GM03348 (cell line): ENCODE measurements around the gene KIAA0753.

ENCODE experiments used
- DNase-seq: peaks from one replicate; pipeline ENCODE4 v3.0.0; 2012; ENCODE audit warnings: low spot score

Gene KIAA0753

GRCh38 chr17:6640536-6641246 lies at the start of gene KIAA0753, which contains the start of gene TXNDC17:
KIAA0753 (minus strand) TSS chr17:6640711; CDS start chr17:6635103, 5,608 bp downstream.
TXNDC17 (plus strand) TSS chr17:6641060; CDS start chr17:6641083, 23 bp downstream.
- DNase-seq: peak; percentile 95

DNA sequence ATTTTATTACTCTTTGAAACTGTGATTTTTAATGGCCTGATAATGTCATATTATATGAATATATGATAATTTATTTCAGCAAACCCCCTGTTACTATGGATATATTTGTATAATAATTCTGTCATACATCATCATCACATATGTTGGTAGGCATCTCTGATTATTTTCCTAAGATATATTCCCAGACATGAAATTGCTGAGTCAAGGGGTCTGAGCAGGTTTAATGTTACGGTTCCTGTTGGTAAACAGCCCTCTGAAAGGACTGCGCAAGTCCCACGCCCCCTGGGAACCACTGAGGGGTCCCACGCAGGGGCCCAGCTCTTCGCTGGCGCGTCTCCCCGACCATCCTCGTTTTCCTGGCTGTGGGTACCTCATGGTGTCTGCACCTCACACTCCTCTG lies 48.4 kb upstream of the KIAA0753 start:
- no peak for DNase-seq

DNA sequence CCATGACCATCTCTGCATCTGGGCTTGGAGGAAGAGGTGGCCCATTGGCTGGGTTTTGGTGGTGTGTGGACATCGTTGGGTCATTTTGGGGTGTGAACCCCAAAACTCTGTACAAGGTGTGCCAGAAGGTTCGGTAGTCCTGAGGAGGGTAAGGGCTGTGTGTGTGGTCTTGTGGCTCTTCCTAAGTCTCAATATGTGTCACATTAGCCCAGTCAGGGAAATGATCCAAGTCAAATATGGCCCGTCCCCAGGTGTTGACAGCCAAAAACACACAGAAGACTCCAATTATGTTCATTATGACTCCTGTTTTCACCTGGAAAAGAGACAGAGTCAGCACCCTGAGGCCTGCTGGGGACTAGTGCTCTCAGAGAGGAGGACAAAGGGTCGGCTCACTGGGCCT lies 45.5 kb upstream of the KIAA0753 start:
- no peak for DNase-seq

DNA sequence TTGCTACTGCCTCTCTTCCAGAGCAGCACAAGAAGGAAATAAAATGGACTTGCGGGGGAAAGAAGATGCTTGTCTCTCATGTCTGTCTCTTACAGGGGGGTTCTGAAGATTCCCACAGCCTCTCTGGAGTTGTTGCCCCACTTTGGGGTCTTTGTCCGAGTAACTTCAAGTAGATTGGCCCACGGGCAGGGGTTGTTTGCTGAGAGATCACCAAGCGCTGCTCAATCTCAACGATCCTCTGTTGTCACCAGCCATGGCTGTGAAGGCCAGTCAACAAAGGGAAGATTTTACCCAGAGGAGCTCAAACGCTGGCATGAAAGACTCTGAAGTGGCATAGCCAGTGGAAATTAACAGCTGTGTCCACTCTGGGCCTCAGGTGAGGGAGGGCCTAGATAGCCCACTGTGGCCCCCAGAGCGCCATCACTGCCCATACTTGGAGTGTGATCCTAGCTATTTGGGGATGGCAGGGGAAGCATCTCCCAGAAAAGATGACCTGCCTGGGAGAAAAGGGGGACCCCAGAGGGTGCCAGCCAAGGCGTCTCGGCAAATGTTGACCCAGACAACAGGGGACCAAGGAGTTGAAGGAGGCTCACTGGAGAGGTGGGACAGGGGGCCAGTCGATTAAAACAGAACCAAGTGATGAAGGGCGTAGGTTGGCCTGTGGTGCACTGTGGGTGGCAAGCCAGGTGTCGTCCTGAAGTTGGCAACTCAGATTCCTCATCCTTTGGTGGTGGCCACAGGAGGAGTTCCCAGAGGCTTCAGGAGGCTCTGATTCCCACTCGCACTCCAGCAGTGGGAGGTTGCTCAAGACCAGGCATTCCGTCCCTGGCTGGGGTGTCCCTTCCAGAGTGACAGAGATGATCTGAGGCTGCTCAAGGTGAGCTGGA lies 44.6 kb upstream of the KIAA0753 start:
- no peak for DNase-seq

DNA sequence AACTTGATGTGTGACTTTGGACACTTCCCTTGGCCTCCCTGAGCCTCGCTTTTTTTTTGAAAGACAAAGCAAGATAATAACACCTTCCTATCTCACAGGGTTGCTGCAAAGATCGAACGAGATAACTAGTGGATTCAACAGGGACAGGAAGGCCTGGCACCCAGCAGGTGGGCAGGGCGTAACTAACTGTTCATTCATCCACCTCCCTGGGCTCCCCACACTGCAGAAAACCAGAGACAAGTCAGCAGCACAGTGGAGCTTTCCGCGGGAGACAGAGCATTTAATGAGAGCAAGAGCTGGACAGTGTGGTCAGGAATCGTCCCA lies 43.9 kb upstream of the KIAA0753 start:
- no peak for DNase-seq

DNA sequence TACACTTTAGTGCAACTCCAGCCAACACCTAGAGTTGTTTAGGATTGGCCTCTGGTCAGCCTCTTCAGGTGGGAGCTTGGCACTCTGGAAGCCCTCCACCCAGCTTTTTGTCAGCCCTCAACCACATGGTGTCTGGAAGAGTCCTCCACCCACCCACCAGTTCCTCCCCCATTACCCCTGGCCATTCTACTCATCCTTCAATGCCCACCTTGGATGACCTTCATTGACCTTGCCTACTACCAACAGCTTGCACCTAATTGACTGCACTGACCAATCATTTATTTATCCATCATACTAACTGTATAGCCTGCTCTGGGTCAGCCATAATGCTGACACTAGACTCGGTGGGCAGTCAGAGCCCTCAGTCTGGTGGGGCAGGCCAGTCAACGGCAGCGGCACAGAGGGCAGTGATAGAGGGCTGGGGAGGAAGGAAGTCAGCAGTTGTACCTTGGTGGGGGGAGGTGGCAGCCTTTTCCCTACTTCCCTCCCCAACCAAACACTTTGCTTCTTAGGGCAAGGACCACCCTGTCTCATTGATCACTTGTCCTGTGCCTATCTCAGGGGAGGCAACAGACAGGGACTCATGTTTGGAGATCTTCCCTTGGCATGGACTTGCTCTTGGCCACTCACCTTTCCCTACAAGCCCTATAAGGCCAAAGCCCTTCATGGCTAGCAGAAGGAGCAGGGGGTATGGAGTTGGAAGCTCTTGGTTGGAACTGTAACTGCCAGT lies 43.4 kb upstream of the KIAA0753 start:
- no peak for DNase-seq

GRCh38 chr17:6683081-6683684 lies 42.7 kb upstream of the KIAA0753 start:
- no peak for DNase-seq

DNA sequence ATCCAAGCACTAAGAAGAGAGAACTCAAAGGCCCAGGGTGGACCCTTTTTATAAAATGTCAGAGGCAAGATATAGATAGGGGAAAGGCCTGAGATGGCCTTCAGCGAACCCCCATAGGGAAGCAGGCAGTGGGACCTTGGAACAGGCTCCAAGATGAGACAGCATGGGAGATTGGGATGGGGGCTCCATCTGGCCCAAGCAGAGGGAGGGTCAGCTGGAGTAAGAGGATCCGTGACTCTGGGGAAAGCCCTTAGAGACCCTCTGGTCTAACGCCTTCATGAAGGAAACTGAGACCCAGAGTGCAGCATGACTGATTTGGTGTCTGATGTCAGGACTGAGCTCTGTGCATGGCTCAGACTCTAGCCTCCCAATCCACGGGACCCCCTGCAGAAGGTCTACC lies 41.8 kb upstream of the KIAA0753 start:
- DNase-seq: no peak

DNA sequence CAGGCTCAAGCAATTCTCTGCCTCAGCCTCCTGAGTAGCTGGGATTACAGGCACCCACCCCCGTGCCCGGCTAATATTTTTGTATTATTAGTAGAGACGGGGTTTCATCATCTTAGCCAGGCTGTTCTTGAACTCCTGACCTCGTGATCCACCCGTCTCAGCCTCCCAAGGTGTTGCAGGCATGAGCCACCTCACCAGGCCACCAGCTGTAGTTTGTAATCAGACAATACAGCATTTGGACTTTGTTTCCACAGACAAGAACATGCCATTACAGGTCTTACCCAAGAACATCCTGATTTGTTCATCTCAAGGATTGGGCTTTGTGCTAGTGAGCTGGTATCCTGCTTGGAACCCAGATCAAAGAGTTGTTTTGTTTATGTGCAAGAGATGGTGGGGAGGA lies 41.2 kb upstream of the KIAA0753 start:
- no peak for DNase-seq

DNA sequence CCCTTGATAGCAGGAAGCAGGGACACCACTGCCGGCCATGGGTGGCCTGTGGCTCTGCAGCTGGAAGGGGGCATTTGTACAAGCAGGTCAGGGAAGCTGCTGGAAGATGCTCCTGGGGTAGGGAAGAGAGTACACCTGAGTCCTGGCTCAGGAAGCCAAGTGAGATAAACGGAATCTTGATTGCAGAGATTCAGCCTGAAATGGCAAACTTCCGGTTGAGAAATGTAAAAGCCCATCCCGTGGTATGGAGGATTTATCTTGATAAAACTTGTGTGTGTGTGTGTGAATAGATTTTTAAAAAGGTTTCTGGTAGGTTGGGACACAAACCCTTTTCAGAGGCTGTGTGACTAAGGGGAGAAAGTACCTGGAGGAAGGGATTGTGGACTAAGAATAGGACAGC lies 40.7 kb upstream of the KIAA0753 start:
- DNase-seq: no peak

- DNase-seq: no peak
Observed at GRCh38 chr17:6679241-6679640, 38.7 kb upstream of the KIAA0753 start.

DNA sequence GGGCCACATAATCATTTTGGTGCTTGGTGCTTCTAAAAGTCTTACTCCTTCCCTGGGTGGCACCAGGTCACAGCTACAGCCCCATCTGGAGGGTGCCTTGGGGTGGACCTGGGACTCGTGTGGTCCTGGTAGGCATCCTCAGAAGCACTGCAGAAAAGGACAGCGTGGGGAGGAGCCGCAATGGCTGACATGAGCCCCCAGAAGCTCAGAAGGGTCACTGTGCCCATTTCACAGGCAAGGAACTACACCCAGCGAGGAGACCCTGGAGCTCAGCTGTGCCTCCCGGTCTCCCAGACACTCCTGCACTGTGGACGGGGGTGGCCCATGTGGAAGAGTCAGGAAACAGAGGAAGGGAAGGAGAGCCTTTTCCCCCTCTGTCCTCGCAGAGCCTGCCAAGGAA lies 37.4 kb upstream of the KIAA0753 start:
- no peak for DNase-seq

GRCh38 chr17:6677158-6677831 lies 36.8 kb upstream of the KIAA0753 start:
- no peak for DNase-seq

DNA sequence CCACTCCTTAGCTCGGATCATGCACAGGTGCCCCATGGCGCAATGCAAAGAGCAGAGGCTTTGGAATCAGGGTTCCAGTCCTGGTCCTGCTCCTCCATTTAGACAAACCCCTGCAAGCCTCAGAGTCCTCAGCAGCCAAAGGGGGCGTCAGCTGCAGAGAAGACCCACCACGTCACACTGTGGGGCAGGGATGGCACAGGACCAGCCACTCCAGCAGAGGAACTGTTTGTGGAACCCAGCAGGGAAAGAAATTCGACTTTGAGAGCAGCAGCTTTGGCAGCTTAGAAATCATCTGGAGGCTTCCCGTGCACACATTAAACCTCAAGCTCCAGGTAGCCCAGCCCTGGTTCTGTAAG lies 36.3 kb upstream of the KIAA0753 start:
- no peak for DNase-seq

DNA sequence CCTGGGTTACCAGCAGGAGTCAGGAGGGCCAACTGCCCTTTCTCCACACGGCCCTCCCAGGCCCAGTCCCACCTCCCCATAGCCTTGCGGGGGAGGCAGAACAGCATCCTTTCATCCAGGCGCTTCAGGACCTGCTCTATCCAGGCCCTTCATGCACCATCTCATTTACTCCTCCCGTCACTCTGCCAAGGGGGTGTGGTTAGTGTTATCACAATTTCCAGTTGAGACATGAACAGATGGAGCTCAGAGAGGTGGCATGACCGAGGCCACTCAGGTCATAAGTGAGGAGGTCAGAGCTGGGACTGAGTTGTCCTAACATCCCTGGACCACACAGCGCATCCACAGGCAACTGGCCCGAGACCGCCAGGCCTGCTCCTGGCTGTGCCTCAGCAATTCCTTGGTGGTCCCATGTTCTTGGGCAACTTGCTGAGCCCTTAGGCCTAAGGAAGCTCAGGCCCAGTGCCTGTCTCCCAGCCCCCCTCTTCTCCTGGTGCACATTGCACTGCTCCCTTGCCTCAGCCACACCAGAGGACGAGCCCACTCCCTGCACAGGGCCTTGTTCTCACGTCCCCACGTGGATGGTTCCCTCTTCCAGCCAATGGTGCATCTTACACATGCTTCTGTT lies 34.8 kb upstream of the KIAA0753 start:
- DNase-seq: no peak

- DNase-seq: no peak
Observed at GRCh38 chr17:6674586-6674985, 34.1 kb upstream of the KIAA0753 start.

GRCh38 chr17:6671431-6671830 lies 30.9 kb upstream of the KIAA0753 start:
- no peak for DNase-seq

DNA sequence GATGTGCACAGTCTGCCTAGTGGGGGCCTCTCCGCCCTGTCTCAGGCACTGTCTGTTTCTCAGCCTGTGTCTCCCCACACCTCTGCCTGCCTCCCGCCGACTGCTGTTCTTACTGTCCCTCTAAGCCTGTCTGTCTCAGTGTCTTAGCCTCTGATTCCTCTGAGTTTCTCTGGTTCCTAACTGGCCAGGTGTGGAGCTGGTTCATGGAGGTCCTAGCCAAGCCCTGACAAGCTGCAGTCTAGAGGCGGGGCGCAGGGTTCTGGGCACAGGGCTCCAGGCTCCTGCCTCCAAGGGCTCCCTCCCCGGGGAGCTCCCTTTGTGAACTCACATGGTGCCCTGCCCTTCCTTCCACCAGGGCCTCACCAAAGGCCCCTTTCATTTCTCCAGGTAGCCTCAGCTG lies 30.5 kb upstream of the KIAA0753 start:
- DNase-seq: no peak

DNA sequence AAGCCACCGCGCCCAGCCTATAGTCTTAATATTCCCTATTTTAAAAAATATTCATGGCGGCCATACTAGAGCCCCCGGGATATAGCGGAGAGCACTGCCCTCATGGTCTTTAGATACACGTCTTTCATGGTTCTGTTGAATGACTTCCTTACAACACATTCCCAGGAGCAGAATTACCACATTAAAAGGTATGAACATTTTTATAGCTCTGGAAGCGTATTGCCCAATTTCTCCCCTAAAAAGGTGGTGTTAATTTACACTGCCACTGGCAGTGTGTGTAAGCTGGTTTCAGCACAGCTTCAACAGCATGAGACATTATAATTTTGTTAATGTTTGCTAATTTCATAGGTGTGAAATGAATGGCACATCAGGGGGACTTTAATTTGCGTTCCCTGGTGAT lies 30.1 kb upstream of the KIAA0753 start:
- DNase-seq: no peak

DNA sequence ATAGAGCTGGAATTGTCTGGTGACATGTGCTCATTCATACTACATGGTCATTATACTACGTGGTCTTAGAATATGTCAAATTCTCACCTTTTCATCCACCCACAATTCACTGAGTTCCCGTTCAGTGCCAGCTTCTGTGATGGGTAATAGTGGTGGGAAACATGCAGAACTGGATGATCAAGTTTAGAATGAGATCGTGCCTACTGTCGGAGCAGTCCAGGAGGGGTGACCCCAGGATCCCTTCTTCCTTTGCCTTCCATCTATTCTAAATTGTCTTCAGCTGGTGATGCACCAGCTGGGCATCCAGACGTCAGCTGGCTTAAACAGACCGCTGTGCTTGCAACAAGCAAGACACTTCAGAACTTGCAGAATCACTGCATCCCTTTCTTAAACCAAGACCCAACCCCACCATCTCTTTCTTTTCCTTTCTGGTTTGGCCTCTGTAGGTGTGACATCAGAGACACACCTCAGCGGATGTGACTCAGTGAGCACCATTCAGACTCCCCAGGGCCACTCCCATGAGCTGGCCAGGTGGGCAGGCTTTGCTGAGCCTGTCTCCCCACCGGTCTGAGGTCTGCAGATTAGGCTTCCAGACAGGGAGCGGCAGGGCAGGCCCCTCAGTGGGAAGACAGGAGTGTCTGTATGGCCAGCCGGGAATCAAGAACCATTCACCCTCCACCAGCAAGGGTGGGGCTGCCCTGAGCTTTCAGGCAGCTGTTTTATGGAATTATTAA lies 29.1 kb upstream of the KIAA0753 start:
- DNase-seq: no peak
